HepG2 (cell line): ENCODE measurements around the gene ARL17B.
"Not testable (repeated sequence)": the region's sequence is repeated elsewhere in the genome, so short reads cannot be mapped to it uniquely, and the experiment has no call there.

Experiments used
- AKNA ChIP-seq: sonication (generic); formaldehyde crosslinking; IDR thresholded peaks from 2 replicates; pipeline ENCODE4 v1.4.0; 2020; ENCODE audit warnings: missing genetic modification reagents, borderline replicate concordance
- ATF7 ChIP-seq, 2 experiments: fragments of 450-650 bp in 1 of 2; sonication (generic) in 1 of 2; formaldehyde crosslinking in 1 of 2; IDR thresholded peaks; 2 replicates each; pipeline versions ENCODE4 v1.4.0 to v1.6.1; 2016 to 2020; ENCODE audit warnings: antibody characterized with exemption in 1 of 2, mild to moderate bottlenecking in 1 of 2, missing genetic modification reagents in 1 of 2
- CTCF ChIP-seq: sonication (generic); formaldehyde crosslinking; IDR thresholded peaks from 2 replicates; pipeline ENCODE4 v1.5.0; 2020; ENCODE audit warnings: mild to moderate bottlenecking, missing genetic modification reagents, moderate library complexity
- GPN1 ChIP-seq: sonication (generic); formaldehyde crosslinking; IDR thresholded peaks from 2 replicates; pipeline ENCODE4 v1.5.1; 2020; ENCODE audit warnings: missing genetic modification reagents, borderline replicate concordance
- KDM6A ChIP-seq: IDR thresholded peaks from 2 replicates; pipeline ENCODE4 v1.6.1; 2016; ENCODE audit warnings: low read depth
- PCBP1 ChIP-seq: fragments of 200-400 bp; formaldehyde crosslinking; IDR thresholded peaks from 2 replicates; pipeline ENCODE4 v1.6.1; 2017; ENCODE audit warnings: mild to moderate bottlenecking, low read depth, low read length, borderline replicate concordance
- ZNF280D ChIP-seq: sonication (generic); formaldehyde crosslinking; IDR thresholded peaks from 2 replicates; pipeline ENCODE4 v1.5.1; 2020; ENCODE audit warnings: mild to moderate bottlenecking, missing genetic modification reagents
- ZNF3 ChIP-seq: IDR thresholded peaks from 2 replicates; pipeline ENCODE4 v1.7.0; 2017; ENCODE audit warnings: inconsistent platforms
- ZNF484 ChIP-seq: sonication (generic); formaldehyde crosslinking; IDR thresholded peaks from 2 replicates; pipeline ENCODE4 v1.5.1; 2020; ENCODE audit warnings: mild to moderate bottlenecking, low read depth, missing genetic modification reagents, borderline replicate concordance
- ZNF580 ChIP-seq: IDR thresholded peaks from 2 replicates; pipeline ENCODE4 v1.6.1; 2016; ENCODE audit warnings: low read depth, borderline replicate concordance

- TF ChIP-seq AKNA; PCBP1; ZNF484; ATF7 (IDR thresholded peaks at IDR 0.05); ATF7 (CRISPR knock-in tag; IDR thresholded peaks at IDR 0.05); CTCF (CRISPR knock-in tag); ZNF280D (CRISPR knock-in tag); ZNF3 (CRISPR knock-in tag); KDM6A (CRISPR knock-in tag); GPN1 (CRISPR knock-in tag); ZNF580 (CRISPR knock-in tag): not testable (repeated sequence)
Measured at GRCh38 chr17:46285500-46285899, 76.1 kb downstream of the ARL17B start.
